HK-2 (cell line): Measurements from ENCODE around the gene NSG1.
"Not testable (repeated sequence)": the region's sequence is repeated elsewhere in the genome, so short reads cannot be mapped to it uniquely, and the experiment has no call there.

Experiments
- DNase-seq: peaks from one replicate; pipeline ENCODE4 v3.0.0-alpha.2; 2018; ENCODE audit not compliant: unreplicated experiment

Gene NSG1

GRCh38 chr4:4433941-4434340 lies 47.0 kb downstream of the NSG1 start:
- no peak for DNase-seq

- DNase-seq: no peak
Measured at GRCh38 chr4:4436244-4436823, 49.4 kb downstream of the NSG1 start.

DNA sequence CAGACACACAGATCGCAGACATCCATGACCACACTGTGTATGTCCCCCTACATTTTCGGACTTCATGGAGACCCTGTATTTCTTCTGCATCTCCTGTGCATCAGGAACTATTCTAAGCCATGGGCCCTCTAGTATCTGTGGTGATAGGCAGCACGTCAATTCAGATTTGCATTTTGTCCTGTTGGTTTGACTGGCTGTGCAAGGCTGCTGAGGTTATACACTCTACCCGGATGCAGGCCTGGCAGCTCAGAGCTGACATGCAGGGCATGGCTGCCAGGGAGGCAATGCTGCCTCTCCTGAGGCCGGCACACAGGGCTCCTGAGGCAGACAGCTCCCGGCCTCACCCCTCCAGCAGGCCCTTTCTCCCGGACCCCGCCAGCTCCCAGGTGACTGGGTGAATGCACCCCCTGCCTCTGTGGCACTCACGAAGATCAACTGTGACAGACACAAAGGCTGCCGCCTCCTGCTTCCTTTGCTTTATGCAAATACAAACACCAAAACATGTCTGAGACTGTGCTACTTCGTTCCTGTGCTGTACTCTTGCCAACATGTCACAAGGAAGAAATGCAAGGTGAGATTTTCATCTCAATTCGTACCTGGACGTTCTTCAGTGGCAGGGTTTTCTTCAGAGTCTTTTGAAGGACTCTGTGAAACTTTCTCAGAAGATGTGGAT lies 51.0 kb downstream of the NSG1 start:
- no peak for DNase-seq

DNA sequence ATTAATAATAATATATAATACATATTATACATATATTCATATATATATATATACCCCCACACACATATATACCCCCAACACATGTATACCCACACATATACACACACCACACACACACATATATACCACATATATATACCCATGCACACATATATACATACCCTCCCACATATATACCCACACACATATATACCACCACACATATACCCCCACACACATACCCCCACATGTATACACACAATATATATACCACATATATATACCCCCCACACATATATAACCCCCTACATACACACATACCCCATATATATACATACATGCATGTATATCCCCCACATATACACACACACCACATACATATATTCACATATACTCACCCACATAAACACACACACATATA lies 52.0 kb downstream of the NSG1 start:
- DNase-seq: no peak

DNA sequence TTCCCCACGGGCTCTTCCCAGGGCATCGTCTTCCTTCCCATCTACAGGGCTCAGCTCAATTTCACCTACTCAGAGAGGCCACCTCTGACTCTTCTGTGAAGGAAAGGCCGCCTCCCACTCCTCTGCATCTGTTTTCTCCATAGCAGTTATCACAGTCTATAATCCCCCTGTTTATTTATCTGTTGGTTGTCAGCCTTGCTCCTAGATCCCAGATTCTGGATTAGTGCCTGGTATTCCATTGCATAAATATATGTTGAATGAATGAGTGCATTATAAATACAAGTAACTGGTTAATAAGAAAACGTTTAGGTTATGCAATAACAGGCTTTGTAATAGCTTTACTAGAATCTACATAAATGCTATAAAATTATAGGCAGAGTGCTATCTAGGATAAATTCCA lies 52.9 kb downstream of the NSG1 start:
- DNase-seq: no peak

DNA sequence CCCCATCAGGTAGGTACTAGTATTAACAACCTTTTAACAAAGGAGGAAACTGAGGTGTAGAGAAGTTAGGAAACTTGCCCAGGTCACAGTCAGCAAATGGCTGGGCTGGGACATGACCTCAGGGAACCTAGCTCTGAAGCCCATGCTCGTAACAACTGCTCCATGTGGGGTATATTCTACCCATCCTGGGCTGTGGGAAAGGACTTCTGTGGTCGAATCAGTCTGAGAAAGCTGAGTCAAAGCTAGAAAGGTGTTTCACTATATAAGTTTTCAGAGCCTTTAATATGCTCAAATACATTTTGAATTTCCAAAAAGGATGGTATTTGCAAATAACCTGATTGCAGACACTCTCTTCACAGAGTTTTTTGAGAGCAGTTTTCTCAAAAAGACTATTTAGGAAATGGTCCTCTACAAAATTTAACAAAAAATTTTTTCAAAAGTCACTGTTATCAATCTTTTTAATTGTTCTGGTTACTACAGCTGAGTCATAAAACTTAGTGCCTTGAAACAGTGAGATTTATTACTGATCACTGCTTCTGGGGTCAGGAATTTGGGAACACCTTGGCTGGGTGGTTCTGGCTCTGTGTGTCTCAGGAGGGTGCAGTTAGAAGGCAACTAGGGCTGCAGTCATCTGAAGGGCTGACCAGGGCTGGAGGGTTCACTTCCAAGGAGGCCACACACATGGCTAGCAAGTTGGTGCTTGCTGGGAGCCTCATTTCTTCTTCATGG lies 53.6 kb downstream of the NSG1 start:
- no peak for DNase-seq

DNA sequence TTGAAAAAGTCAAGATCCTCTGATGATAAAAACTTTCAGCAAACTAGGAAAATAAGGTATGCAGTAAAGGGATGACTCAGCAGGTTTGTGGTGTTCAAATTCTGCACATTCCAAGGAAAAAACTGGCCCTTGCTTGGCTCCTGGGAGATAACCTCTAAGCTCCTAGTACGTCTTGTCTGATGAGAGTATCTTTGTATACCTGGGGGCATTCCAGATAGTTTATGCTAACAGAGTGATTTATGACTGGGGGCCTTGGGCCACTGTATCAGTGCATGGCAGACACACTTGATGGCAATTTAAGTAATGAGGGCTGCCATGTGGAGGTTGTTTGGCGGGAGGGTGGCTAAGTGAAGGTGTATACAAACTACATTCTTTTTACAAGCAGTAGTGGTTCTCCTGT lies 56.9 kb downstream of the NSG1 start:
- DNase-seq: peak; percentile 34

- no peak for DNase-seq
Measured at GRCh38 chr4:4446434-4446833, 59.5 kb downstream of the NSG1 start.

GRCh38 chr4:4455210-4455865 lies 68.4 kb downstream of the NSG1 start:
- peak; percentile 26 for DNase-seq

- DNase-seq: peak; percentile 73
Measured at GRCh38 chr4:4456351-4456750, 69.4 kb downstream of the NSG1 start.

DNA sequence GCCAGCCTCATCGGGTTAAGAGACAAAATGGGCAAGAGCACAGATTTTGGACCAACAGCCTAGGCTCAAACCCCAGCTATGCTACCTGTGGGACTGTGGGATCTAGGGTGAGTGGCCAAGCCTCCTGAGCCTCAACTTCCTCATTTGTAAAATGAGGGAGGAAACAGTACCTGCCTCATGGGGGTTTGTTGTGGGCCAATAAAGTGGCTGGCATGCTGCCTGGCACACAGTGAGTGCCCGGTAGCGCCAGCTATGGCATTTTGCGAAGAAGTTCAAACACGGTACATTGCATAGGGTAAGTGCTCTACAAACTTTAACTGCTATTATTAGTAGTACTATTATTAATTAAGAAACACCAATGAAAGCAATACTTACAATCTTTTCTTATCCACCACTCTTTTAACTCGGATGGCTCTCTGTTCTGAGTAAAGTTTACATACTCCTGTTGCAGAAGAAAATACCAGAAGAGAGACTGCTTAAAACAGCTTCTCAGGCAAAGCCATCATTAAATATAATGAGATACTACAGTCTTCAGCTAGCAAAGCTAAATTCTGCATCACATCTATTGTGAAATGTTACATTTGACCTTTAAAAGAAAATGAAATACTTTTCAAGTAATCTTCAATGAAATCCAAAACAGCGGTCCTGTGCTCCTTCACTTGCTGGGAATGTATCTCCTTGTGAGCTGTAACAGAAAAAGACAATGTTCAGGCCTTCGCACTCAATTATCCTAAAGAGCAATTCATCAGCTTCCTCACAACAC lies 70.1 kb downstream of the NSG1 start:
- DNase-seq: no peak

GRCh38 chr4:4457803-4458553 lies 71.1 kb downstream of the NSG1 start:
- peak; percentile 49 for DNase-seq

GRCh38 chr4:4459181-4459580 lies 72.3 kb downstream of the NSG1 start:
- DNase-seq: no peak

- DNase-seq: no peak
Measured at GRCh38 chr4:4460759-4461158, 73.9 kb downstream of the NSG1 start.

DNA sequence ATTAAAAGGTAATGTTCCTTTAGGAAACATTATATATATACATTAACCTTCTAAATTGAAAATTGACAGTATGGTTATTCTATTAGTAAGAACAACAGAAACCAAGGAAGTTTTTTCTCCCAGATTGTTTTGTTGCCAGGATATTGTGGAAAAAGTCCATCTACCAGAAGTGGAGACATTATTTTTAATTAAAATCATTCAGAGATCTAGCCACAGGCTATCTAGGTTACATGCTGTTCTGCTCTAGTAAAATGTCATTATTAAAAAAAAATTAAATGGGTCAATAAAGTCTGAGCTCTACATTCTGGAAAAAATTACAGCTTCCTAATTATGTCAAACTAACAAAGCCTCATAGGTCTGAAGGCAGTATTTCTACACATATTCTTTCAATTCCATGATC lies 74.3 kb downstream of the NSG1 start:
- DNase-seq: no peak

GRCh38 chr4:4461850-4462249 lies 74.9 kb downstream of the NSG1 start:
- DNase-seq: no peak

DNA sequence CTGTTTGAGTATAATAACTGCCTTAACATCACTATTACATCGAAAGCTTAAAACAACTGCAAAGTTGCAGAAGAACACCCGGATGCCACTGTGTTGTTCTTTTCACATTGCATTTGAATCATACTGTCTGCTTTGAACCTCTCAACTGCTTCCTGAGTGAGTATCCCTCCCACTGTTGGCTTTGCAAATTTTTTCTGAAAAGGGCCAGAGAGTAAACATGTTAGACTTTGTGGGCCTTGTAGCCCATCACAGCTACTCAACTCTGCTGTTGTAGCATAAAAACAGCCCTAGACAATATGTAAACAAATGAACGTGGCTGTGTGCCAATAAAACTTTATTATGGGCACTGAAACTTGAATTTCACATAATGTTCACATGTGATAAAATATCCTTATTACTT lies 76.1 kb downstream of the NSG1 start:
- no peak for DNase-seq

- not testable (repeated sequence) for DNase-seq
Measured at GRCh38 chr4:4465238-4465637, 78.3 kb downstream of the NSG1 start.
